Esophagus muscularis mucosa (tissue), 4 donors: ENCODE measurements around the gene DDO. TPM values are rescaled to one million over a fixed set of nuclear protein-coding genes. Genes with fewer than 3 reads are reported as not detected.

ENCODE experiments used
- DNase-seq: peaks from one replicate; pipeline ENCODE4 v3.0.0-alpha.2; 2017; ENCODE audit errors: extremely low spot score
- H3K27ac ChIP-seq, 4 donors: fragments of 200-600 bp; sonication (generic); replicated peaks in 1 of 4; 1 replicate in 3 of 4; 2 replicates in 1 of 4; pipeline ENCODE4 v1.5.1; 2016 to 2019; ENCODE audit warnings: mild to moderate bottlenecking in 1 of 4
- H3K27me3 ChIP-seq, 4 donors: fragments of 200-600 bp; sonication (generic); one replicate each; pipeline versions ENCODE4 v1.5.1 to v1.6.0; 2016 to 2019
- H3K36me3 ChIP-seq, 4 donors: fragments of 200-600 bp; sonication (generic); one replicate each; pipeline ENCODE4 v1.5.1; 2016 to 2019
- H3K4me1 ChIP-seq, 4 donors: fragments of 200-600 bp; sonication (generic); one replicate each; pipeline ENCODE4 v1.5.1; 2016 to 2019
- H3K4me3 ChIP-seq, 4 donors: fragments of 200-600 bp; sonication (generic); 1 replicate in 2 of 4; 2 replicates in 2 of 4; pipeline ENCODE4 v1.5.1; 2016 to 2019; ENCODE audit warnings: mild to moderate bottlenecking in 4 of 4, moderate library complexity in 1 of 4
- H3K9me3 ChIP-seq, 4 donors: fragments of 200-600 bp; sonication (generic); 1 replicate in 3 of 4; 2 replicates in 1 of 4; pipeline ENCODE4 v1.5.1; 2016 to 2019
- CTCF ChIP-seq, 3 experiments: fragments of 200-600 bp in 2 of 3; fragments of 450-650 bp in 1 of 3; sonication (generic) in 2 of 3; IDR thresholded peaks; one replicate each; pipeline ENCODE4 v1.5.1; 2017 to 2019; ENCODE audit warnings: antibody characterized with exemption in 3 of 3, mild to moderate bottlenecking in 2 of 3, moderate library complexity in 1 of 3
- EP300 ChIP-seq: sonication (generic); formaldehyde crosslinking; IDR thresholded peaks from one replicate; pipeline ENCODE4 v1.6.1; 2017; ENCODE audit warnings: antibody characterized with exemption
- POLR2A ChIP-seq: fragments of 450-650 bp; IDR thresholded peaks from one replicate; pipeline ENCODE4 v1.6.1; 2017; ENCODE audit warnings: antibody characterized with exemption, moderate library complexity, mild to moderate bottlenecking, low read depth
- POLR2AphosphoS5 ChIP-seq, 2 donors: sonication (generic); formaldehyde crosslinking; IDR thresholded peaks; one replicate each; pipeline ENCODE4 v1.6.1; 2017; ENCODE audit warnings: antibody characterized with exemption in 2 of 2
- WGBS: methylation state at CpG from one replicate; pipeline ENCODE4 v1.1.5; 2018; 5-methylcytosine and 5-hydroxymethylcytosine counted together
- intact Hi-C: fragments of 100-400 bp; cut with DNase I; formaldehyde crosslinking; loops from one replicate; pipeline ENCODE4 v1.15.1; 2023
- total RNA-seq, 4 donors: library from RNA; depleted of rRNA; stranded (reverse); fragments of >200 nt; gene quantifications; one replicate each; pipeline versions ENCODE4 v1.1.0 to v1.2.1, GENCODE V29; 2016

Gene DDO
- total RNA-seq, 4 donors from 2014 or later, result 0.29 to 2.1 (median 1.1) TPM

- intact Hi-C loops, result loop anchor here (10.0 kb wide), 1 partner anchor 348 kb away; no protein-coding TSS in a partner anchor
Observed at GRCh38 chr6:110392727-110393126, 22.6 kb downstream of the DDO start.

GRCh38 chr6:110390404-110390803 is 25.0 kb downstream of the DDO start:
- no peak for DNase-seq
- peaks cover 12 to 19% (median 13%) of the 10 kb centered on the region in 4 donors for H3K4me1 ChIP-seq
- 42% methylated on average over 2 of the region's 2 CpGs for WGBS
- intact Hi-C loops, result loop anchor here (1.0 to 10.0 kb wide), 2 partner anchors 212 to 346 kb away; no protein-coding TSS in a partner anchor
- H3K27ac ChIP-seq, result peak overlapping the region in 3 of 4 donors; percentile 5 to 27 (median 12)
- TF ChIP-seq CTCF (IDR thresholded peaks at IDR 0.05) (no peak), EP300 (no peak), POLR2A (no peak), POLR2AphosphoS5 (IDR thresholded peaks at IDR 0.05) (no peak)
- H3K27me3 ChIP-seq, result no peaks in the 10 kb centered on the region
- H3K9me3 ChIP-seq, result no peaks in the 10 kb centered on the region
- H3K4me3 ChIP-seq, result no peak overlapping the region
- H3K36me3 ChIP-seq, result no peaks in the 10 kb centered on the region

More at GRCh38 chr6:110392727-110393126, 22.6 kb downstream of the DDO start:
- Histone ChIP-seq H3K4me1 (peaks cover 12 to 19% (median 14%) of the 10 kb centered on the region in 4 donors), H3K27ac (no peak overlapping the region), H3K27me3 (no peaks in the 10 kb centered on the region), H3K36me3 (no peaks in the 10 kb centered on the region), H3K9me3 (no peaks in the 10 kb centered on the region), H3K4me3 (no peak overlapping the region)
- TF ChIP-seq POLR2A, result no peak
- WGBS, result 94% methylated on average over 3 of the region's 9 CpGs
- DNase-seq, result no peak

- 74% methylated on average over 4 of the region's 4 CpGs for WGBS
- intact Hi-C loops, result loop anchor here (1.0 to 10.0 kb wide), 2 partner anchors 212 to 345 kb away; no protein-coding TSS in a partner anchor
Observed at GRCh38 chr6:110389689-110390382, 25.5 kb downstream of the DDO start.

GRCh38 chr6:110387986-110388385 is 27.4 kb downstream of the DDO start:
- TF ChIP-seq POLR2AphosphoS5 (IDR thresholded peaks at IDR 0.05) (no peak), CTCF (IDR thresholded peaks at IDR 0.05) (no peak), EP300 (no peak), POLR2A (no peak)
- intact Hi-C loops, result no loop called here
- H3K4me1 ChIP-seq, result peaks cover 9 to 12% (median 12%) of the 10 kb centered on the region in 4 donors
- no peaks in the 10 kb centered on the region for H3K36me3 ChIP-seq
- no peak overlapping the region for H3K27ac ChIP-seq
- WGBS, result 97% methylated on average over 2 of the region's 2 CpGs
- H3K27me3 ChIP-seq, result no peaks in the 10 kb centered on the region
- H3K4me3 ChIP-seq, result no peak overlapping the region
- no peaks in the 10 kb centered on the region for H3K9me3 ChIP-seq
- no peak for DNase-seq

More at GRCh38 chr6:110389689-110390382, 25.5 kb downstream of the DDO start:
- H3K36me3 ChIP-seq, result no peaks in the 10 kb centered on the region
- H3K27me3 ChIP-seq, result no peaks in the 10 kb centered on the region
- DNase-seq, result no peak
- H3K9me3 ChIP-seq, result no peaks in the 10 kb centered on the region
- no peak for TF ChIP-seq EP300
- no peak for TF ChIP-seq POLR2A
- no peak for TF ChIP-seq CTCF (IDR thresholded peaks at IDR 0.05)
- no peak for TF ChIP-seq POLR2AphosphoS5 (IDR thresholded peaks at IDR 0.05)
- peaks cover 10 to 15% (median 12%) of the 10 kb centered on the region in 4 donors for H3K4me1 ChIP-seq
- no peak overlapping the region for H3K4me3 ChIP-seq
- H3K27ac ChIP-seq, result peak overlapping the region in 3 of 4 donors; percentile 5 to 27 (median 12)

GRCh38 chr6:110385458-110385863 is 29.9 kb downstream of the DDO start:
- H3K27ac ChIP-seq, result no peak overlapping the region
- intact Hi-C loops, result no loop called here
- no peak for DNase-seq
- 94% methylated on average over 1 of the region's 1 CpG for WGBS
- no peak overlapping the region for H3K4me3 ChIP-seq
- TF ChIP-seq EP300 (no peak), CTCF (IDR thresholded peaks at IDR 0.05) (no peak), POLR2A (no peak), POLR2AphosphoS5 (IDR thresholded peaks at IDR 0.05) (no peak)
- H3K9me3 ChIP-seq, result no peaks in the 10 kb centered on the region
- no peaks in the 10 kb centered on the region for H3K36me3 ChIP-seq
- peaks cover 7 to 9% (median 8%) of the 10 kb centered on the region in 4 donors for H3K4me1 ChIP-seq
- no peaks in the 10 kb centered on the region for H3K27me3 ChIP-seq
